SK-N-SH (cell line): ENCODE data around the gene FAM131C.

Experiments
- GATA2 ChIP-seq: sonication (generic); formaldehyde crosslinking; IDR thresholded peaks from 2 replicates; pipeline ENCODE4 v1.5.0; 2020; ENCODE audit warnings: mild to moderate bottlenecking, missing genetic modification reagents
- NRF1 ChIP-seq: IDR thresholded peaks from 2 replicates; pipeline ENCODE4 v1.6.1; 2012; ENCODE audit warnings: low read depth, mild to moderate bottlenecking, low read length
- POLR2AphosphoS5 ChIP-seq: IDR thresholded peaks from 2 replicates; pipeline ENCODE4 v1.6.1; 2012; ENCODE audit warnings: low read depth, low read length
- RAD21 ChIP-seq: IDR thresholded peaks from 2 replicates; pipeline ENCODE4 v1.6.1; 2012; ENCODE audit warnings: mild to moderate bottlenecking, low read length
- RCOR1 ChIP-seq: fragments of 150-350 bp; IDR thresholded peaks from 2 replicates; pipeline ENCODE4 v1.6.1; 2017; ENCODE audit warnings: antibody characterized with exemption, low read length
- TAF1 ChIP-seq: IDR thresholded peaks from 2 replicates; pipeline ENCODE4 v1.6.1; 2012; ENCODE audit warnings: low read depth, mild to moderate bottlenecking, low read length, moderate library complexity, borderline replicate concordance
- TCF12 ChIP-seq: IDR thresholded peaks from 2 replicates; pipeline ENCODE4 v1.4.0; 2012
- TEAD4 ChIP-seq: IDR thresholded peaks from 2 replicates; pipeline ENCODE4 v1.4.0; 2012; ENCODE audit warnings: mild to moderate bottlenecking, borderline replicate concordance; ENCODE audit not compliant: insufficient read depth
- ZBTB33 ChIP-seq: IDR thresholded peaks from 2 replicates; pipeline ENCODE4 v1.4.0; 2012; ENCODE audit warnings: low read depth, borderline replicate concordance
- TF ChIP-seq, protein P1 (sequence below): fragments of 200-600 bp; sonication (generic); IDR thresholded peaks from 2 replicates; pipeline ENCODE4 v1.6.1; 2017; ENCODE audit warnings: antibody characterized with exemption, mild to moderate bottlenecking, moderate library complexity
- TF ChIP-seq, protein P2 (sequence below): fragments of 150-350 bp; IDR thresholded peaks from 2 replicates; pipeline ENCODE4 v1.6.1; 2017; ENCODE audit warnings: antibody characterized with exemption, low read length, low read depth, borderline replicate concordance

GRCh38 chr1:16047791-16048475 is 25.5 kb downstream of the FAM131C start:
- TF ChIP-seq, protein P1, sequence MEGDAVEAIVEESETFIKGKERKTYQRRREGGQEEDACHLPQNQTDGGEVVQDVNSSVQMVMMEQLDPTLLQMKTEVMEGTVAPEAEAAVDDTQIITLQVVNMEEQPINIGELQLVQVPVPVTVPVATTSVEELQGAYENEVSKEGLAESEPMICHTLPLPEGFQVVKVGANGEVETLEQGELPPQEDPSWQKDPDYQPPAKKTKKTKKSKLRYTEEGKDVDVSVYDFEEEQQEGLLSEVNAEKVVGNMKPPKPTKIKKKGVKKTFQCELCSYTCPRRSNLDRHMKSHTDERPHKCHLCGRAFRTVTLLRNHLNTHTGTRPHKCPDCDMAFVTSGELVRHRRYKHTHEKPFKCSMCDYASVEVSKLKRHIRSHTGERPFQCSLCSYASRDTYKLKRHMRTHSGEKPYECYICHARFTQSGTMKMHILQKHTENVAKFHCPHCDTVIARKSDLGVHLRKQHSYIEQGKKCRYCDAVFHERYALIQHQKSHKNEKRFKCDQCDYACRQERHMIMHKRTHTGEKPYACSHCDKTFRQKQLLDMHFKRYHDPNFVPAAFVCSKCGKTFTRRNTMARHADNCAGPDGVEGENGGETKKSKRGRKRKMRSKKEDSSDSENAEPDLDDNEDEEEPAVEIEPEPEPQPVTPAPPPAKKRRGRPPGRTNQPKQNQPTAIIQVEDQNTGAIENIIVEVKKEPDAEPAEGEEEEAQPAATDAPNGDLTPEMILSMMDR, result no peak
- TF ChIP-seq ZBTB33 (no peak), TCF12 (no peak), TAF1 (no peak), RCOR1 (no peak), GATA2 (CRISPR knock-in tag) (no peak), POLR2AphosphoS5 (no peak), TEAD4 (no peak), RAD21 (no peak), NRF1 (no peak)
- TF ChIP-seq, protein P2, sequence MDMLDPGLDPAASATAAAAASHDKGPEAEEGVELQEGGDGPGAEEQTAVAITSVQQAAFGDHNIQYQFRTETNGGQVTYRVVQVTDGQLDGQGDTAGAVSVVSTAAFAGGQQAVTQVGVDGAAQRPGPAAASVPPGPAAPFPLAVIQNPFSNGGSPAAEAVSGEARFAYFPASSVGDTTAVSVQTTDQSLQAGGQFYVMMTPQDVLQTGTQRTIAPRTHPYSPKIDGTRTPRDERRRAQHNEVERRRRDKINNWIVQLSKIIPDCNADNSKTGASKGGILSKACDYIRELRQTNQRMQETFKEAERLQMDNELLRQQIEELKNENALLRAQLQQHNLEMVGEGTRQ, result no peak
